Left lobe of liver (tissue), 2 donors: ENCODE measurements around the gene ENPEP. TPM values are rescaled to one million over a fixed set of nuclear protein-coding genes. Genes with fewer than 3 reads are reported as not detected.
"Not testable (repeated sequence)": the region's sequence is repeated elsewhere in the genome, so short reads cannot be mapped to it uniquely, and the experiment has no call there.

Experiments
- ATAC-seq: fragments of 200-7000 bp; cut with Tn5 transposase; one replicate; pipeline ENCODE4 v1.9.1; 2020; ENCODE audit warnings: mild to moderate bottlenecking, moderate library complexity
- DNase-seq: peaks from one replicate; pipeline ENCODE4 v3.0.0-alpha.2; 2020; ENCODE audit warnings: low spot score
- total RNA-seq: library from RNA; stranded (reverse); gene quantifications from one replicate; pipeline ENCODE4 v1.2.1, GENCODE V29; 2021
- donor health status: DM: no; HTN: no; CAD: no; lungs with moderate emphysema.
- donor health status: DM: no; HTN: yes; CAD: no.

ENPEP gene, protein sequence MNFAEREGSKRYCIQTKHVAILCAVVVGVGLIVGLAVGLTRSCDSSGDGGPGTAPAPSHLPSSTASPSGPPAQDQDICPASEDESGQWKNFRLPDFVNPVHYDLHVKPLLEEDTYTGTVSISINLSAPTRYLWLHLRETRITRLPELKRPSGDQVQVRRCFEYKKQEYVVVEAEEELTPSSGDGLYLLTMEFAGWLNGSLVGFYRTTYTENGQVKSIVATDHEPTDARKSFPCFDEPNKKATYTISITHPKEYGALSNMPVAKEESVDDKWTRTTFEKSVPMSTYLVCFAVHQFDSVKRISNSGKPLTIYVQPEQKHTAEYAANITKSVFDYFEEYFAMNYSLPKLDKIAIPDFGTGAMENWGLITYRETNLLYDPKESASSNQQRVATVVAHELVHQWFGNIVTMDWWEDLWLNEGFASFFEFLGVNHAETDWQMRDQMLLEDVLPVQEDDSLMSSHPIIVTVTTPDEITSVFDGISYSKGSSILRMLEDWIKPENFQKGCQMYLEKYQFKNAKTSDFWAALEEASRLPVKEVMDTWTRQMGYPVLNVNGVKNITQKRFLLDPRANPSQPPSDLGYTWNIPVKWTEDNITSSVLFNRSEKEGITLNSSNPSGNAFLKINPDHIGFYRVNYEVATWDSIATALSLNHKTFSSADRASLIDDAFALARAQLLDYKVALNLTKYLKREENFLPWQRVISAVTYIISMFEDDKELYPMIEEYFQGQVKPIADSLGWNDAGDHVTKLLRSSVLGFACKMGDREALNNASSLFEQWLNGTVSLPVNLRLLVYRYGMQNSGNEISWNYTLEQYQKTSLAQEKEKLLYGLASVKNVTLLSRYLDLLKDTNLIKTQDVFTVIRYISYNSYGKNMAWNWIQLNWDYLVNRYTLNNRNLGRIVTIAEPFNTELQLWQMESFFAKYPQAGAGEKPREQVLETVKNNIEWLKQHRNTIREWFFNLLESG
- total RNA-seq, result 18.9 TPM

DNA sequence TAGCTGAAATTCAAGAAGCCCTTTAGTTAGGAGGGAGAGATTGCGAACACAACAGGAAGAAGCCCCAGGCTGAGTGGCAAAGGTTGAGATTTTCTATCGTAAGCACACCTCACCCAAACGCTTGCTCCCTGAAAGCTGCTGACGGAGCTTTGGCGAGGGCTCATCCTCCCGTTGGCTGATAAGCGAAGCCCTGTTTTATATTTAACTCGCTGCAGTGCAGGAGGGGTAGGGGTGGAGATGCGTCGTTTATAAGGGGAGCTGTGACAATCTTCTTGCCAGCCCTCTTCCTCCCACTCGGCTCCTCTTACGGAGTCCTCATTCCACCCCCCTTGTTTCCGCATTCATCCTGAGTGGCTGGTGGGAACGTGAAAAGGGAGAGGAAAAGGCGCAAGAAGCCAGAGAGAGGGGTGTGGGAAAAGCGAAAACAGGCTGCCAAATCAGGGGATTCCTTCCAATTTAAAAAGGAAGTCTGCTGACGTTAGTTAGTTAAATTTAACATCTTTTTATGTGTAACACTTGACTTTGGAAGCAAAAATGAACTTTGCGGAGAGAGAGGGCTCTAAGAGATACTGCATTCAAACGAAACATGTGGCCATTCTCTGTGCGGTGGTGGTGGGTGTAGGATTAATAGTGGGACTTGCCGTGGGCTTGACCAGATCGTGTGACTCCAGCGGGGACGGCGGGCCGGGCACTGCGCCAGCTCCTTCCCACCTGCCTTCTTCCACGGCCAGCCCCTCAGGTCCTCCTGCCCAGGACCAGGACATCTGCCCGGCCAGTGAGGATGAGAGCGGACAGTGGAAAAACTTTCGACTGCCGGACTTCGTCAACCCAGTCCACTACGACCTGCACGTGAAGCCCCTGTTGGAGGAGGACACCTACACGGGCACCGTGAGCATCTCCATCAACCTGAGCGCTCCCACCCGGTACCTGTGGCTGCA, at the start of gene ENPEP:
Gene ENPEP, plus strand, starts transcription at position 275 of the 938 bp plus-strand sequence. Its CDS starts 260 bp downstream, at position 535.
- DNase-seq (peak; percentile 91), ATAC-seq (peak; percentile 86)

DNA sequence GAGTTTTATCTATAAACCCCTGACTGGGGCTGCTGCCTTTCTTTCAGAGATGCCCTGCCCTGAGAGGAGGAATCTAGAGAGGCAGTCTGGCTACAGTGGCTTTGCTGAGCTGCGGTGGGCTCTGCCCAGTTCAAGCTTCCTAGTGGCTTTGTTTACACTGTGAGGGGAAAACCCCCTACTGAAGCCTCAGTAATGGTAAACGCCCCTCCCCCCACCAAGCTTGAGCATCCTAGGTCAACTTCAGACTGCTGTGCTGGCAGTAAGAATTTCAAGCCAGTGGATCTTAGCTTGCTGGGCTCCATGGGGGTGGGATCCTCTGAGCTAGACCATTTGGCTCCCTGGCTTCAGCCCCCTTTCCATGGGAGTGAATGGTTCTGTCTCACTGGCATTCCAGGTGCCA, 44.1 kb upstream of the ENPEP start:
- ATAC-seq, DNase-seq: not testable (repeated sequence)

DNA sequence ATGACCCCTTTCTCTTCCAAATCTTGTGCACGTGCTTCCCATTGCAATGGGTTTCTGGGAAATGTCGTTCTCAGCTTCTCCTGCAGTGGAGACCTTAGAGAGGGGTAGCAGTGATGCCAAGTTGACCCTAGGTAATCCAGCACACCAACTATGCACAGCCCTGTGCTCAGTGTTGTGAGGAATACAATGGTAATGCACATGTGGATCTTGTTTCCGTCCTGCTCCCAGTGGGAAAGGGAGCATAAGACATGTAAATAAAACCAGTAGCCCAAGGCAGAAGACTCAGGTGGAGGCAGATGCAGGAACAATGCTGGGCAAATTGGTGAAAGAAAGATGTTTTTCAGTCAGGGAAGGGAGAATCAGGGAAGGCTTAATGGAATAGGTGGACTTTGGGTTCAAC, 38.7 kb upstream of the ENPEP start:
- DNase-seq, result not testable (repeated sequence)

DNA sequence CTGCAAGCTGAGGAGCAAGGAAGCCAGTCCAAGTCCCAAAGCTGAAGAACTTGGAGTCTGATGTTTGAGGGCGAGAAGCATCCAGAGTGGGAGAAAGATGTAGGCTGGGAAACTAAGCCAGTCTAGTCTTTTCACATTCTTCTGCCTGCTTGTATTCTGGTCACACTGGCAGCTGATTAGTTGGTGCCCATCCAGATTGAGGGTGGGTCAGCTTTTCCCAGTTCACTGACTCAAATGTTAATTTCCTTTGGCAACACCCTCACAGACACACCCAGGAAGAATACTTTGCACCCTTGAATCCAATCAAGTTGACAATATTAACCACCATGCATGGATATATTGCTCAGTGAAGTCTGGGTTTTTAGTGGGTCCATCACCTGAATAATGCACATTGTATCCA, 36.7 kb upstream of the ENPEP start:
- DNase-seq, ATAC-seq: not testable (repeated sequence)

More for the DNA sequence above, 38.7 kb upstream of the ENPEP start:
- not testable (repeated sequence) for ATAC-seq

DNA sequence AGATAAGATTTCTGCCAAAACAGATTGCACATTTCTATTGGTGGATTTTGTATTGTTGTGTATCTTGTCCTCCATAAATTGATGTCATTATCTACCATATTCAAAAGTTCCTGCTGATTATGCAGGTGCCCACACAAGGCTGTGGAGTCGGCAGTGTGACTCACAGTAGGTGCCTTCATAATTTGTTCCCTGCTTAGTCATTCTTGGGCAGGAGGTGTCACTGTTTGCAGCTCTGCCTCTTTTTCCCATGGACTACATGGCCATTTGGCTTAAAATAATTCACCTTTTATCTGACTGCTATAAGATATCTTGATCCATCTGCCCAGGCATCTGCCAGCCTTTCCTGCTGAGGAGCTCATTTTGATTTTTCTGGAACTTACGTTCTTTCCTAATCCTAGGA, 33.6 kb upstream of the ENPEP start:
- ATAC-seq, result peak; percentile 74

DNA sequence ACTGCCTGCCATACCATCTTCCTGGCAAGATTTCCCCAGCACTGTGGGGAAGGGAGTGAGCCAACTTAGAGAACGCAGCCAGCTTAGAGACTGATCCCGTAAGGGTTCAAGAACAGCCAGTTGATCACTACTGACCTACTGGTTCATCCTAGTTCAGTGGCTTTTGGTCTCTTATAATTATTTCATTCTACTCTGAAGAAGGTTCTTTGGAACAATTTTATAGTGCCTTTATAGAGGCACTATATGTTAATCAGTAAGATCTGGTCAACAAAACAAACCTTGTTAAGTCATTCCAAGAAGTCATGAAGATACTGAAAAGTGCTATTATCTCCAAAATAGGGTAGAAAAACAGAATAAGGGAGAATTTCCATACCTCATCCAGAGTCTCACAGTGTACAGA, 33.2 kb upstream of the ENPEP start:
- ATAC-seq, result no peak
- no peak for DNase-seq

More for the DNA sequence above, 33.6 kb upstream of the ENPEP start:
- no peak for DNase-seq

DNA sequence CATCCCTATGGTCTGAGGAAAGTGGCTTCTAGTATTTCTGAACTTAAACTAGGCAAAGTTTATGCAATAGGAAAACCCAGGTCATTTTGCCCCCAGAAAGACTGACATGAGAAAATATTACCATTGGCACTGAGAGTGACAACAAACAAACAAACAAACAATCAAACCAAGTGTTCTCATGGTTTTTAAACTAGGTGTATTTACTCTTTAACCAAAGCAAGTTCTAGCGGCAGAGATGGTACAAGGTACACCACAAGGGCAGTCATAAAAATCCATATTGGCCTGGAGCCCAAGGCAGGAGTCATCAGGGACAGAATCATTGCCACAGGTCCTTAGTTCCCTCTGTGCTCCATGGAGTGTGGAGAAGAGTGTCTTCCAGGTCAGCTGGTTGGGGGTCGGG, 26.0 kb upstream of the ENPEP start:
- peak; percentile 95 for ATAC-seq

DNA sequence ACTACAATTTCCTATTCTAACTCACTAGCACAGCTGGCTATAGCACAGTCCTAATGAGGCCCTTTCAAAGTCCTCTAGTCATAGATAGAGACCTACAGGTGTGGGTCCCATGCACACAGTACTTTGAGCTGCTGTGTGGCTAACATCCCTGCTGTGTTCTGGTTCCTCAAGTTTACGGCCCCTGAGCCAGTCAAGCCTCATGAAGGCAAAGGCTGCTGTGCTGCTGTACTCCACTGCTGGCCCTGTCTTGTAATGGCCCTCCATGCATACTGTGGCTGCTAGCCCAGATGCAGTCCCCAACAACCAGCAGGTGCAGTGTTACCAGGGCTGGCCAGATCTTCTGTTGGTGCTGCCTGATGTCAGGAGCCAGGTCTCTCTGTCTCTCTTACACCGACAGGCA, 23.4 kb upstream of the ENPEP start:
- ATAC-seq, result no peak
- no peak for DNase-seq

More for the DNA sequence above, 26.0 kb upstream of the ENPEP start:
- peak; percentile 80 for DNase-seq

DNA sequence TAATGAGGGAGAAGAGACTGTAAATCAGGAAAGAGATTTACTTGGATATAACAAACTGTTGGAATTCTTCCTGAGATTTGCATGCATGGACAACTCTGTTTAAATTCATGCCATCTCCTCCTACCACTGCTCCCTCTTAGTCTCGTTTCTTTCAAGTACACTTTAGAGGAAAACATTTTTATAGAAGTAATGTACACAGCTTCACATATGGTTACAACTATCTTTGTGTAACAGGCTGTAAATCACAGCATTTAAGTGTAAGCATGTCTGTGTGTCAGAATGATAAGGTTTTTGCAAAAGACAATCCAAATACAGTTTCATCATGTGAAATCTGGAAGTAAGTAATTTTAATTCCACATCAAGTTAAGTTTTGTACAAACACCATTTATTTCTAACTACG, 21.5 kb upstream of the ENPEP start:
- no peak for DNase-seq
- no peak for ATAC-seq

DNA sequence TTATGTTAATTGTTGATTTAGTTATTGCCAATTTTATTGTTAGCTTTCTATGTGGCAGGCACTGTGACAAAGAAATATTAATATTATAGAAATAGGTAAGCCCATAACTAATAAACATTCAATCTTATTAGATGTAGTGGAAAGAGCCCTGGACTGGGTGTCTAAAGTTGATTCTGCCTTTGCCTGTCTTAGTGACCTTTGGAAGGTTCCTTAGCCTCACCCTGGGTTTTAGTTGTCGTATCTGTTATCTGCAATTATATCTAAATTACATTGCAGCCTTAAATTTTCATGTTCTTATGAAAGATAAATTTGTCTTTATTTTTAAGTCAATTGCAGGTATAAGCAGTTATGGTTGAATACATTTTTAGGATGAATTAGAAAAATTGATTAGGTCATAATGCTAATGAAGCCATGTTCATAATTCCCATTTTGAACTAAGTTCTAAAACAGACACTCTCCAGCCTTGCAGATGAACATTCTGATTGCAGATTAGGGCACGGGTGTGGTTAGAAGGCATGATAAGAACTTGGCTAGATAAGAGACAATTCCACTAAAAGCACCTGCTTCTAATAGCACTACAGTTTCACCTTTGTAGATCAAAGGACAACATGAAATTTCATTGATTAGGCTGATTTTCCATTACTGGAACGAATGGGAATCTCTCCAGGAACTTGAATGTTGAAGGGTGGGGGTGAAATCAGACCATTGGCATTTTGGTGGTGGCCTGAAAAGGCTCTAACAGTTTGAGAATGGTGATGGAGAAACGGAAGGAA, 17.3 kb upstream of the ENPEP start:
- no peak for DNase-seq
- ATAC-seq, result peak; percentile 27

DNA sequence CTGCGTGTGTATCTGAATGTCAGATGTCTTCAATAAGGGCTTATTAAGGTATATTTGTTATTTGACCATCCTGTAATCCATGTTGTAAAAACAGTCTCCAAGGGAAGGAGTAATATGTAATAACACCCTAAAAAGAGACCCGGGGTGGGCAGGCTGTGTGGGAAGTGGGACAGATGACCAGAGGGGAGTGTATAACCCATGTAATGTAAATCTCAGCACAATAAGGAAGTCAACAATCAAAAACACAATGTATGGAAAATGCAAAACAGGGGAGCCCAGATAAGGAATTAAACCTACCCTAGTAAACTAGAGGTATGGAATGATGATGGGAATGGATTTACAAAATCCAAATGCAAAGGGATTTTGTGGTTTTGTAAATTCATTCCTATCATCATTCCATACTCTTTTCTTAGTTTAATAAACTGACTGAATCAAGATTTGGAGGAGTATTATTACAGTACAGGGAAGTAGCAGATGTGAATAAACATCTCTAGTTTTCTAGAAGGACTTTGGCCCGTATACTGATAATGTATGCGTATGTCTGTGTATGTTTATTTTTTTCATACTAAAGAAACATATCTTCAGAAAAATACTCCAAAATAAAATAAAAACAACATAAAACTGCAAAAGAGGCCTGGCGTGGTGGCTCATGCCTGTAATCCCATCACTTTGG, 15.7 kb upstream of the ENPEP start:
- DNase-seq (no peak), ATAC-seq (no peak)

DNA sequence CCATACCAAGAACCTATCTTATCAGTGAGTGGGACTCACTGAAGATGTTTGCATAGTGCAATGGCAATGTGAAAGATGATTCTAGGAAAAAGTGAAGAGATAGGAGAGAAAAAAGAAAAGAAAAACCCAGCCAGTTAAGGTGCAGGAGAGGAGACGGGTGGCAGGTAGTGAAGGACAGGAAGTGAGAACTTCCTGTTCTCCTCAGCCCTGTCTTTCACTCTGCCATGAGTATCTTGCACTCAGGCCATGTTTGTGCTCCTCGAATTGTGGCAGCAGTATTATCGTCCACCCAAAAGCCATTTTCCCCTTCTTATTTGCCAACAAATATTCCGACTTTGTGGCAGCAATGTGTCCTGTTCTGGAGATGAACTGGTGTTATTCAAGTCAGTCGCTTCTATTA, 8.6 kb upstream of the ENPEP start:
- DNase-seq (no peak), ATAC-seq (no peak)

DNA sequence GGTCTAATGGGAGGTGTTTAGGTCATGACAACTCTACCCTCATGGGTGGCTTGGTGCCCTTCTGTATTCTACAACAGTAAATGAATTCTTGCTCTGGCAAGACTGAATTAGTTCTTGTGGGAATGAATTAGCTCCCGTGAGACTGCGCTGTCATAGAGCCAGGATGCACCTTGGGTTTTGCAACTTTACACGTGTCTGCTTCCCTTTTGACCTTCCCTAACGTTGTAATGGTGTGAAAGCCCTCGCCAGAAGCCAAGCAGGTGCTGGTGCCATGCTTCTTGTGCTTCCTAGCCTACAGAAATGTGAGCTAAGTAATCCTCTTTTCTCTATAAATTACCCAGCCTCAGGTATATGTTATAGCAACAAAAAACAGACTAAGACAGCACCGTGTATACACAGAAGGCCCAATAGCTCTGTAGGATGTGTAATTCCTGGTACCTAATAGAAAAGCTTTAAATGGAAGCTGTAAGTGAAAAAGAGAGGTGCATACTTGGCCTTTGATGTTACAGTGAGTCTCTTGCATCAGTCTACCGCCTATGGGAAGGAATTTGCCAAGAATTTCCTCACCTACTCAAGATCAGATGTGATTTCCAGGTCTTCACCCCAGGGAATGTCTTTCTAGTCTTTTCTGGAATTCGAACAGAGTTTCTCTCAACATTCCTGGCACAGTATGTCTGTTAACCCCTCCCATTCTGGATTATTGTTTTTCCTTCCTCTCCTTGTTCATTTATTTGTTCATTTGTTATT, 3.2 kb upstream of the ENPEP start:
- ATAC-seq (peak; percentile 36), DNase-seq (peak; percentile 76)

DNA sequence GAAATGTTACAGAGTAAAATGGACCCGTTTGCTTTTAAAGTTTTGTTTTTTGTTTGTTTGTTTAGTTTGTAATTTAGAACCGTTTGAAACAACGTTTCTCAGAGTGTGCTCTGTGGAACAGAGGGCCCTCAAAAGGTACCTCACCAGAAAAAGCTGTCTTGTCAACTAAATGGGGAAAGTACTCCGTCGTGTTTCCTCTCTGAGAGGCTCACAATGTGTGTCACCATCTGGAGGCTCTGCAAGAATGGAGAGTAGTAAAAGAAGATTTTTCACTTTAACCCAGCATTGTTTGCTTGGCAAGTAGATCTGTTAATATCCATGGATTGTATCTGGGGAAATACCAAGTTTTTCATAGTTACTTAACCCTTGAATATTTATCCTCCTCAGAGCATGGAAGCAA, 1.5 kb upstream of the ENPEP start:
- DNase-seq (no peak), ATAC-seq (no peak)

DNA sequence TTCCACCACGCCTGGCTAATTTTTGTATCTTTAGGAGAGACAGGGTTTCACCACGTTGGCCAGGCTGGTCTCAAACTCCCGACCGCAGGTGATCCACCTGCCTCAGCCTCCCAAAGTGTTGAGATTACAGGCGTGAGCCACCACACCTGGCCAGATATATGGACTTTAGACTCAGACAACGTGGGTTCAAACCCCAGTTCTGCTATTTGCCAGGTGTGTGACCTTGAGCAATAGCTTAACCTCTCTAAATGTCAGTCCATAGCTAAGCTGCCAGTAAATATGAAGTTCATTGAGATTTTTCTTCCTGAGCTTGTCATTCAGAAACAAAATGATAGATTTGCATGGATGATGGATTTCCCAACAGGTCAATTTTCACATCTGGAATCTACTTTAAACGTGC, 875 bp upstream of the ENPEP start:
- not testable (repeated sequence) for DNase-seq, ATAC-seq

DNA sequence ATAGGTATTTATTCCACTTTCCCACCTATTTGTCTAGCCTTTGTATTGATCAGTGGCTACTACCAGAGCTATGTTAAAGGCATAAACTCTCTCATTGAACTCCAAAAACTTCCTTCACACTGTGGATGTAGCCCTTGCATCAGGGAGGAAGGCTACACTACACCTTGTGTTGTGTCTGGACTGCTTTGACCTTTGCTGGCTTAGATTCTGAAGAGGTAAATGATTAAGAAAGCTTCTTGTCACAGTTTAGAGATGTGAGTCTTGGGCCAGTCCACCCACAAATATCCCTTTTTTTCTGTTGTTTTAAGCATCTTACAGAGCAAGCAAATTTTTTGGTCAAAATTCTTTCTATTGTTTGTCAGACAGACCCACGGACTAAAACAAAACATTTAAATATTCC, 1.9 kb downstream of the ENPEP start:
- no peak for DNase-seq
- ATAC-seq, result no peak

DNA sequence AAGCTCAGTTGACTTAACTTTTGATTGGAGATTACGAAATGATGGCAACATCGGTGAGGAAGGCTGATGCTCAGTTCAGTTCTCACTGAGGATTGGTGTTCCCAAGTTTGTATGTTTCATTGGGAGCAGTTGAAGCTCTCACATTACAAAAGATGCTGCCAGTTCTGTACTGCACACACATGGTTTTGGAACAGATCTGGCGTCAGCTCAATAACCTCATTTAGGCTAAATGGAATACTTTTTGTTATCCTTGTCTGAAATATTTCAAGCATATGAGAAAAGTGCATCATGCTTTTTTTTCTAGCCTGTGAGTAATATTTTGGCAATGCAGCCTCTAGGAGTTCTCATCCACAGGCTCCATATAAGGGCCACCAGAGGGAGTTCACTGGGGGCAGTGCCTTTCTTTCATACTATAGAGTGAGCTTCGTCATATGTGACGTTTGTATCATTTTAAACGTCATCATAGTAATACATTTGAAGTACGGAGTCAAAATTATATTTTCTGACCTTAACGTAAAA, 4.1 kb downstream of the ENPEP start:
- DNase-seq (no peak), ATAC-seq (peak; percentile 10)

DNA sequence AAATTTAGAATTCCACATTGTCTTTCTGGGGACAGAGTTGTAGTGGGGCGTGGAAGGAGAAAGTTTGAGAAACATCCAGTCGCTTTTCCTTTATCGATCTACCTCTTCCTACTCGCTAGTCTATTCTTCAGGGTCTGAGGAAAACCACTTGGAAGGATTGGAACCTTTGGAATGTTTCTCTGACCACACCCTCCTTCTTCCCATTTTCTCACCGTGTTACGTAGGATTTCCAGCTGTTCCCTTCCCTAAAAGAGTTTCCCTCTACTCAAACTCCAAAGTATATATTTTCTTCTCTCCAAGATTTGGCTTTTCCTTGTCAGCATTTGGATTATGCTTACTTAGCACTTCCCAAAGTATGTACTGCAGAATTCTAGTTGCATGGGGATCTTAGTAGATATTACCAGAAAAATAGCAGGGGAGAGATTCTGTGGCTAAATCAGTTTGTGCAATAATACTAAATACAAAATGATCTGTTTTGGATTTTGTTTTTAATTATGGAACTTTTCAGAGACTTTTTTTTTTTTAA, 4.9 kb downstream of the ENPEP start:
- DNase-seq (no peak), ATAC-seq (no peak)
